HEK293T (cell line): ENCODE measurements around the gene PTPRZ1.

Experiments used
- ARNT ChIP-seq: fragments of 450-650 bp; IDR thresholded peaks from 2 replicates; pipeline ENCODE4 v1.6.1; 2017; ENCODE audit warnings: mild to moderate bottlenecking
- ZNF384 ChIP-seq: fragments of 450-650 bp; IDR thresholded peaks from 2 replicates; pipeline ENCODE4 v1.6.1; 2016

GRCh38 chr7:122054393-122054792 is 181.4 kb downstream of the PTPRZ1 start:
- TF ChIP-seq ZNF384 (no peak), ARNT (no peak)
